HL-60 (cell line): ENCODE data around the gene POR.

ENCODE experiments used
- GABPA ChIP-seq: IDR thresholded peaks from 2 replicates; pipeline ENCODE4 v1.6.1; 2012; ENCODE audit warnings: low read depth
- POLR2AphosphoS5 ChIP-seq: IDR thresholded peaks from 2 replicates; pipeline ENCODE4 v1.6.1; 2012; ENCODE audit warnings: low read depth
- SPI1 ChIP-seq: IDR thresholded peaks from 2 replicates; pipeline ENCODE4 v1.6.1; 2012; ENCODE audit warnings: low read depth, mild to moderate bottlenecking, borderline replicate concordance
- TF ChIP-seq, protein P1 (sequence below): IDR thresholded peaks from one replicate; pipeline ENCODE4 v1.5.1; 2011; ENCODE audit warnings: low read length, control low read depth, inconsistent platforms; ENCODE audit not compliant: insufficient read depth
- TF ChIP-seq, protein P2 (sequence below): IDR thresholded peaks from 2 replicates; pipeline ENCODE4 v1.6.1; 2012; ENCODE audit warnings: low read depth; ENCODE audit not compliant: insufficient replicate concordance

DNA sequence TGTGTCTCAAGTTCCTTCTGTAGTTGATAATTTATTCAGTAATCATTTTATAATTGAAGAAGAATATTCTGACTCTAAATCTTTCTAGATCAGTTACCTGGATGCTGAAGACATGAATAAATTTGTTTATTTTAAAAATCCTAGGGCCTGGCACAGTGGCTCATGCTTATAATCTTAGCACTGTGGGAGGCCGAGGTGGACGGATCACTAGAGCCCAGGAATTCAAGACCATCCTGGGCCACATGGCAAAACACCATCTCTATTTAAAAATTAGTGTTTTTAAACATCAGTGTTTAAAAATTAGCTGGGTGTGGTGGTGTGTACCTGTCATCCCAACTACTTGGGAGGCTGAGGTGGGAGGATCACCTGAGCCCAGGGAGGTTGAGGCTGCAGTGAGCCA is 9.3 kb downstream of the POR start:
- TF ChIP-seq, protein P1, sequence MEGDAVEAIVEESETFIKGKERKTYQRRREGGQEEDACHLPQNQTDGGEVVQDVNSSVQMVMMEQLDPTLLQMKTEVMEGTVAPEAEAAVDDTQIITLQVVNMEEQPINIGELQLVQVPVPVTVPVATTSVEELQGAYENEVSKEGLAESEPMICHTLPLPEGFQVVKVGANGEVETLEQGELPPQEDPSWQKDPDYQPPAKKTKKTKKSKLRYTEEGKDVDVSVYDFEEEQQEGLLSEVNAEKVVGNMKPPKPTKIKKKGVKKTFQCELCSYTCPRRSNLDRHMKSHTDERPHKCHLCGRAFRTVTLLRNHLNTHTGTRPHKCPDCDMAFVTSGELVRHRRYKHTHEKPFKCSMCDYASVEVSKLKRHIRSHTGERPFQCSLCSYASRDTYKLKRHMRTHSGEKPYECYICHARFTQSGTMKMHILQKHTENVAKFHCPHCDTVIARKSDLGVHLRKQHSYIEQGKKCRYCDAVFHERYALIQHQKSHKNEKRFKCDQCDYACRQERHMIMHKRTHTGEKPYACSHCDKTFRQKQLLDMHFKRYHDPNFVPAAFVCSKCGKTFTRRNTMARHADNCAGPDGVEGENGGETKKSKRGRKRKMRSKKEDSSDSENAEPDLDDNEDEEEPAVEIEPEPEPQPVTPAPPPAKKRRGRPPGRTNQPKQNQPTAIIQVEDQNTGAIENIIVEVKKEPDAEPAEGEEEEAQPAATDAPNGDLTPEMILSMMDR, result no peak
- TF ChIP-seq POLR2AphosphoS5 (no peak), GABPA (no peak), SPI1 (no peak)
- TF ChIP-seq, protein P2, sequence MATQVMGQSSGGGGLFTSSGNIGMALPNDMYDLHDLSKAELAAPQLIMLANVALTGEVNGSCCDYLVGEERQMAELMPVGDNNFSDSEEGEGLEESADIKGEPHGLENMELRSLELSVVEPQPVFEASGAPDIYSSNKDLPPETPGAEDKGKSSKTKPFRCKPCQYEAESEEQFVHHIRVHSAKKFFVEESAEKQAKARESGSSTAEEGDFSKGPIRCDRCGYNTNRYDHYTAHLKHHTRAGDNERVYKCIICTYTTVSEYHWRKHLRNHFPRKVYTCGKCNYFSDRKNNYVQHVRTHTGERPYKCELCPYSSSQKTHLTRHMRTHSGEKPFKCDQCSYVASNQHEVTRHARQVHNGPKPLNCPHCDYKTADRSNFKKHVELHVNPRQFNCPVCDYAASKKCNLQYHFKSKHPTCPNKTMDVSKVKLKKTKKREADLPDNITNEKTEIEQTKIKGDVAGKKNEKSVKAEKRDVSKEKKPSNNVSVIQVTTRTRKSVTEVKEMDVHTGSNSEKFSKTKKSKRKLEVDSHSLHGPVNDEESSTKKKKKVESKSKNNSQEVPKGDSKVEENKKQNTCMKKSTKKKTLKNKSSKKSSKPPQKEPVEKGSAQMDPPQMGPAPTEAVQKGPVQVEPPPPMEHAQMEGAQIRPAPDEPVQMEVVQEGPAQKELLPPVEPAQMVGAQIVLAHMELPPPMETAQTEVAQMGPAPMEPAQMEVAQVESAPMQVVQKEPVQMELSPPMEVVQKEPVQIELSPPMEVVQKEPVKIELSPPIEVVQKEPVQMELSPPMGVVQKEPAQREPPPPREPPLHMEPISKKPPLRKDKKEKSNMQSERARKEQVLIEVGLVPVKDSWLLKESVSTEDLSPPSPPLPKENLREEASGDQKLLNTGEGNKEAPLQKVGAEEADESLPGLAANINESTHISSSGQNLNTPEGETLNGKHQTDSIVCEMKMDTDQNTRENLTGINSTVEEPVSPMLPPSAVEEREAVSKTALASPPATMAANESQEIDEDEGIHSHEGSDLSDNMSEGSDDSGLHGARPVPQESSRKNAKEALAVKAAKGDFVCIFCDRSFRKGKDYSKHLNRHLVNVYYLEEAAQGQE, result no peak
